Colonic mucosa (tissue), 4 donors: Measurements from ENCODE around the gene SCFD1. TPM values are rescaled to one million over a fixed set of nuclear protein-coding genes. Genes with fewer than 3 reads are reported as not detected.

Experiments
- DNase-seq: peaks from one replicate; pipeline ENCODE4 v3.0.0-alpha.2; 2020
- H3K27ac ChIP-seq: fragments of 200-600 bp; one replicate; pipeline ENCODE4 v1.8.0; 2021
- H3K27me3 ChIP-seq: fragments of 200-600 bp; one replicate; pipeline ENCODE4 v1.8.0; 2021
- H3K36me3 ChIP-seq: fragments of 200-600 bp; one replicate; pipeline ENCODE4 v1.8.0; 2021
- H3K4me1 ChIP-seq: fragments of 200-600 bp; one replicate; pipeline ENCODE4 v1.8.0; 2021; ENCODE audit warnings: mild to moderate bottlenecking
- H3K4me3 ChIP-seq: fragments of 200-600 bp; one replicate; pipeline ENCODE4 v1.8.0; 2021
- H3K9ac ChIP-seq, 2 donors: one replicate each; pipeline ENCODE4 v1.7.0; 2013; ENCODE audit warnings: control low read depth in 2 of 2, low read depth in 2 of 2, low read length in 2 of 2
- H3K9me3 ChIP-seq: fragments of 200-600 bp; one replicate; pipeline ENCODE4 v1.8.0; 2021
- CTCF ChIP-seq: fragments of 200-600 bp; IDR thresholded peaks from one replicate; pipeline ENCODE4 v1.8.0; 2022; ENCODE audit warnings: antibody characterized with exemption, mild to moderate bottlenecking
- intact Hi-C: fragments of 100-400 bp; cut with DNase I; formaldehyde crosslinking; loops from one replicate; pipeline ENCODE4 v1.14.1; 2022
- total RNA-seq, 2 donors: library from RNA; stranded (reverse); fragmentation: NEBNext Ultra II Directional in 1 of 2; extraction: Animal tissue kit (Norgen Biotek cat#: 25700) in 1 of 2; gene quantifications; one replicate each; pipeline ENCODE4 v1.2.1, GENCODE V29; 2021
- donor health status: healthy.
- donor health status: DM: no; HTN: no; CAD: no.
- donor health status: DM: no; HTN: no; CAD: no.

The SCFD1 gene
- total RNA-seq, 2 donors from 2014 or later, result 70.2 to 78.7 TPM

DNA sequence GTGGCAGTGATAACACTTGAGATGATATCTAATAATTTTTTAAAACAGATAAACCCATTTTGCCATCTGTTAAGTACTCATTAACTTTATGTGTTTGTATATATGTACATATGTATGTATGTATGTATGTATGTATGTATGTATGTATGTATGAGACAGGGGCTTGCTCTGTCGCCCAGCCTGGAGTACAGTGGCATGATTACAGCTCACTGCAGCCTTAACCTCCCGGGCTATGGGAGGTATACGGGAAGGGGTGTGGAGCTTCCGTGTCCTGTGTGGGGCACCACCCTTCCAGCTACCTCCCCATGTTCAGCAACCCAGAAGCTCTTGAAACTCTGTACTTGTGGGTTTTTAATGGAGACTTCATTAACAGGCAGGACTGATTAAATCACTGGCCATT, 116.9 kb downstream of the SCFD1 start:
- H3K27me3 ChIP-seq, result no peaks in the 10 kb centered on the region
- no peak for TF ChIP-seq CTCF
- H3K4me1 ChIP-seq, result no peaks in the 10 kb centered on the region
- H3K4me3 ChIP-seq, result no peak overlapping the region
- DNase-seq, result no peak
- no peak overlapping the region for H3K27ac ChIP-seq
- H3K9ac ChIP-seq, result no peak overlapping the region
- no peaks in the 10 kb centered on the region for H3K9me3 ChIP-seq
- intact Hi-C loops, result no loop called here
- H3K36me3 ChIP-seq, result no peaks in the 10 kb centered on the region

GRCh38 chr14:30748343-30748742, 126.2 kb downstream of the SCFD1 start:
- no peak overlapping the region for H3K9ac ChIP-seq
- TF ChIP-seq CTCF, result no peak
- no peaks in the 10 kb centered on the region for H3K36me3 ChIP-seq
- intact Hi-C loops, result no loop called here
- H3K27ac ChIP-seq, result no peak overlapping the region
- no peaks in the 10 kb centered on the region for H3K9me3 ChIP-seq
- H3K4me3 ChIP-seq, result no peak overlapping the region
- H3K27me3 ChIP-seq, result no peaks in the 10 kb centered on the region
- no peak for DNase-seq
- no peaks in the 10 kb centered on the region for H3K4me1 ChIP-seq

GRCh38 chr14:30751646-30752416, 129.7 kb downstream of the SCFD1 start:
- Histone ChIP-seq H3K9ac (no peak overlapping the region), H3K4me1 (no peaks in the 10 kb centered on the region), H3K27me3 (no peaks in the 10 kb centered on the region), H3K36me3 (no peaks in the 10 kb centered on the region), H3K4me3 (no peak overlapping the region), H3K9me3 (no peaks in the 10 kb centered on the region), H3K27ac (no peak overlapping the region)
- DNase-seq, result no peak
- intact Hi-C loops, result no loop called here
- no peak for TF ChIP-seq CTCF

GRCh38 chr14:30753452-30753851, 131.3 kb downstream of the SCFD1 start:
- Histone ChIP-seq H3K9ac (no peak overlapping the region), H3K4me3 (no peak overlapping the region), H3K27me3 (no peaks in the 10 kb centered on the region), H3K4me1 (no peaks in the 10 kb centered on the region), H3K9me3 (no peaks in the 10 kb centered on the region), H3K27ac (no peak overlapping the region), H3K36me3 (no peaks in the 10 kb centered on the region)
- no peak for TF ChIP-seq CTCF
- no peak for DNase-seq
- intact Hi-C loops, result no loop called here

DNA sequence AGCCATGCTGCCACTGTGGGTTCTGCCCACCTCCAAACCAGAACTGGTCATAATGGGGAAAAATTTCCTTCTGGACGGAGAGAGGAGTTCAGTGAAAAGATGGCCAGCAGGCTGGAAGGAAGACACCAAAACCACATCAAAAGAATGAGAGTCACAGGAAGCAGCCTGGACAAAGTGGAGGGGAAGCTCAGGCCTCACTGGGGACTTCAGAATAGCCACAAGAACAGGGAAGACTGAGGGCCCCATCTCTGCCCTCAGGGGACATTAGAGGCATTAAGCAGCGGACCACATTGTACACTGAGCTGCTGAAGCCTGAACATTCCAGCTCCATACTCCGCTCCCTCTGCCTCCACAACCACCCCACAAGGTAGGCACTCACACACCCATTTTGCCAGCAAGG, 132.7 kb downstream of the SCFD1 start:
- Histone ChIP-seq H3K27ac (no peak overlapping the region), H3K27me3 (no peaks in the 10 kb centered on the region), H3K4me3 (no peak overlapping the region), H3K36me3 (no peaks in the 10 kb centered on the region), H3K9me3 (no peaks in the 10 kb centered on the region), H3K4me1 (no peaks in the 10 kb centered on the region), H3K9ac (no peak overlapping the region)
- intact Hi-C loops, result no loop called here
- TF ChIP-seq CTCF, result no peak
- DNase-seq, result no peak
